Measurements from ENCODE around the gene SRBD1.

DNA sequence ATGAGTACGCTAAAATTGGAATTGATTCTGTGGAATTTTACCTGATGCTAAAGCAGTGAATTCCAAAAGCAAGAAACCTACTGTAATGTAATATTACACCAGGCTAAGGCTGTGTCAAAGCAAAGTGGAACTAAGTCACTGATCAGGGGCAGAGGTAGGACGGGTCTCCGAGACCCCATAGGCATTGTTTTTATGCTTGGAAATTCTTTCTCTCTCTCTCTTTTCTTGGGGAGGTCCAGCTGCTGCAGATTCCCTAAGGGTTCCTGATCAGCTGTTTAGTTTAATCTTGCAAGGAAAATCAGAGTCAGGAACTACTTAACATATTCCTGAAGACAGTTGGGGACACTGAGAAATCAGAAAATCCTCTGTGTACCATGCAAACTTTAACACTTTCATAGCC is 220.2 kb downstream of the SRBD1 start:
- TF ChIP-seq EZH2 (IDR thresholded peaks at IDR 0.05; ENCODE audit: insufficient read depth, poor library complexity, severe bottlenecking) (no peak), EZH2phosphoT487 (IDR thresholded peaks at IDR 0.05; ENCODE audit: insufficient read depth, low read depth) (no peak)
